Mammary epithelial cell (primary cell): ENCODE data around the gene TARP.

Experiments used
- EZH2 ChIP-seq: IDR thresholded peaks from 2 replicates; pipeline ENCODE4 v1.6.1; 2012; ENCODE audit warnings: low read length, inconsistent platforms, borderline replicate concordance
- TF ChIP-seq, protein P1 (sequence below), 2 donors: IDR thresholded peaks in 1 of 2; conservative IDR thresholded peaks in 1 of 2; 2 replicates each; pipeline ENCODE4 v1.5.1; 2011 to 2012; ENCODE audit warnings: inconsistent platforms in 2 of 2, low read length in 2 of 2, mild to moderate bottlenecking in 2 of 2, control low read depth in 1 of 2, low read depth in 1 of 2; ENCODE audit not compliant: insufficient read depth in 1 of 2; ENCODE audit errors: extremely low read depth in 1 of 2

DNA sequence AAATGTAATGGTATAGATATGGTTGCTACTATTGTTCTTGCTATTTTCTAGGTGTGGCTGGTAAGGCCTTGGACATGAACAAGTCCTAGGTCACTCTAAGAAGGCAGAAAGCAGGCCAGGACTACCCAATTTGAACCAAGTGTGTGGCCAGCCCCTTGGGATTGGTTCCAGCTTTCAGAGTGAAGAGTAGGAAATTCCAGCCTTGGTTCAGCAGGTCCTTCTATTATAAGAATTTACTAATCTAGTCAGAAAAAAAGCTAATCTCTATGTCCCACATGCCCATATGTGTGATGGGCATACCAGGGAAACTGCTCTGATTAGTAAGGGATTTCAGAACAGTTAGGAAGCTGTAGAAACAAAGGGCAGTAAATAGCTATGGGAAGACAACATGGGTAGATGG is 7.8 kb upstream of the TARP start:
- TF ChIP-seq, protein P1, sequence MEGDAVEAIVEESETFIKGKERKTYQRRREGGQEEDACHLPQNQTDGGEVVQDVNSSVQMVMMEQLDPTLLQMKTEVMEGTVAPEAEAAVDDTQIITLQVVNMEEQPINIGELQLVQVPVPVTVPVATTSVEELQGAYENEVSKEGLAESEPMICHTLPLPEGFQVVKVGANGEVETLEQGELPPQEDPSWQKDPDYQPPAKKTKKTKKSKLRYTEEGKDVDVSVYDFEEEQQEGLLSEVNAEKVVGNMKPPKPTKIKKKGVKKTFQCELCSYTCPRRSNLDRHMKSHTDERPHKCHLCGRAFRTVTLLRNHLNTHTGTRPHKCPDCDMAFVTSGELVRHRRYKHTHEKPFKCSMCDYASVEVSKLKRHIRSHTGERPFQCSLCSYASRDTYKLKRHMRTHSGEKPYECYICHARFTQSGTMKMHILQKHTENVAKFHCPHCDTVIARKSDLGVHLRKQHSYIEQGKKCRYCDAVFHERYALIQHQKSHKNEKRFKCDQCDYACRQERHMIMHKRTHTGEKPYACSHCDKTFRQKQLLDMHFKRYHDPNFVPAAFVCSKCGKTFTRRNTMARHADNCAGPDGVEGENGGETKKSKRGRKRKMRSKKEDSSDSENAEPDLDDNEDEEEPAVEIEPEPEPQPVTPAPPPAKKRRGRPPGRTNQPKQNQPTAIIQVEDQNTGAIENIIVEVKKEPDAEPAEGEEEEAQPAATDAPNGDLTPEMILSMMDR (conservative IDR thresholded peaks at IDR 0.05 in 1 of 2, IDR thresholded peaks at IDR 0.05 in 1 of 2; ENCODE audit: extremely low read depth in 1 of 2, insufficient read depth in 1 of 2, low read depth in 1 of 2, low read length in 2 of 2): no peak
- no peak for TF ChIP-seq EZH2
